ENCODE results near the gene HNRNPA3.
A peak's percentile ranks its signal among the peaks of the same experiment; 100 is the strongest.
"Not testable (repeated sequence)": the region's sequence is repeated elsewhere in the genome, so short reads cannot be mapped to it uniquely, and the experiment has no call there.

The HNRNPA3 gene

GRCh38 chr2:177212106-177212890, at the start of gene HNRNPA3:
HNRNPA3 (plus strand) TSS chr2:177212794; CDS start chr2:177212800, 6 bp downstream.
- DNase-seq (ENCODE audit: low read depth) = peak; percentile 99

GRCh38 chr2:177164131-177164530, 48.5 kb upstream of the HNRNPA3 start:
- DNase-seq (ENCODE audit: low read depth) = no peak

GRCh38 chr2:177164584-177165052, 48.0 kb upstream of the HNRNPA3 start:
- DNase-seq (ENCODE audit: low read depth) = peak; percentile 72

- DNase-seq (ENCODE audit: low read depth) = peak; percentile 59
Observed at GRCh38 chr2:177165061-177165583, 47.5 kb upstream of the HNRNPA3 start.

GRCh38 chr2:177165721-177166711, 46.6 kb upstream of the HNRNPA3 start:
- peak; percentile 59 for DNase-seq (ENCODE audit: low read depth)

- no peak for DNase-seq (ENCODE audit: low read depth)
Observed at GRCh38 chr2:177169810-177170514, 42.6 kb upstream of the HNRNPA3 start.

- DNase-seq (ENCODE audit: low read depth) = no peak
Observed at GRCh38 chr2:177171418-177171865, 41.2 kb upstream of the HNRNPA3 start.

GRCh38 chr2:177172034-177172880, 40.3 kb upstream of the HNRNPA3 start:
- peak; percentile 81 for DNase-seq (ENCODE audit: low read depth)

- DNase-seq (ENCODE audit: low read depth) = no peak
Observed at GRCh38 chr2:177174486-177174885, 38.1 kb upstream of the HNRNPA3 start.

GRCh38 chr2:177175917-177176668, 36.5 kb upstream of the HNRNPA3 start:
- DNase-seq (ENCODE audit: low read depth) = no peak

- no peak for DNase-seq (ENCODE audit: low read depth)
Observed at GRCh38 chr2:177178797-177179196, 33.8 kb upstream of the HNRNPA3 start.

GRCh38 chr2:177179227-177179626, 33.4 kb upstream of the HNRNPA3 start:
- no peak for DNase-seq (ENCODE audit: low read depth)

- DNase-seq (ENCODE audit: low read depth) = not testable (repeated sequence)
Observed at GRCh38 chr2:177179671-177180070, 32.9 kb upstream of the HNRNPA3 start.

GRCh38 chr2:177180269-177181000, 32.2 kb upstream of the HNRNPA3 start:
- DNase-seq (ENCODE audit: low read depth) = no peak

- DNase-seq (ENCODE audit: low read depth) = no peak
Observed at GRCh38 chr2:177183860-177184259, 28.7 kb upstream of the HNRNPA3 start.

- DNase-seq (ENCODE audit: low read depth) = no peak
Observed at GRCh38 chr2:177184606-177185005, 28.0 kb upstream of the HNRNPA3 start.

GRCh38 chr2:177186038-177186437, 26.6 kb upstream of the HNRNPA3 start:
- not testable (repeated sequence) for DNase-seq (ENCODE audit: low read depth)

- DNase-seq (ENCODE audit: low read depth) = peak; percentile 48
Observed at GRCh38 chr2:177187631-177188312, 24.8 kb upstream of the HNRNPA3 start.
